Measurements from ENCODE around the gene DNAJC9. TPM values are rescaled to one million over a fixed set of nuclear protein-coding genes. Genes with fewer than 3 reads are reported as not detected.

The DNAJC9 gene
- polyA plus RNA-seq, 4 donors: 29.4 to 32.0 (median 30.6) TPM

Other genes starting within 250 kb of the DNAJC9 start
- gene P4HA1, start 150.4 kb downstream of the DNAJC9 start, polyA plus RNA-seq (ENCODE audit: insufficient read length in 4 of 4): 100 to 1,000 TPM in 1 of 4 donors, 10 to 100 TPM in 3; 82.7 to 110 (median 95.1) TPM
- 1 to 10 TPM; 4.8 to 7.0 (median 5.5) TPM for gene NUDT13, start 136.8 kb downstream of the DNAJC9 start, polyA plus RNA-seq (ENCODE audit: insufficient read length in 4 of 4)
- gene ECD, start 79.2 kb downstream of the DNAJC9 start, polyA plus RNA-seq (ENCODE audit: insufficient read length in 4 of 4): 10 to 100 TPM; 37.3 to 46.9 (median 43.9) TPM
- 10 to 100 TPM; 36.9 to 45.6 (median 41.5) TPM for gene FAM149B1, start 79.1 kb downstream of the DNAJC9 start, polyA plus RNA-seq (ENCODE audit: insufficient read length in 4 of 4)
- 10 to 100 TPM; 76.1 to 92.3 (median 84.8) TPM for gene MRPS16, start 5.4 kb upstream of the DNAJC9 start, polyA plus RNA-seq (ENCODE audit: insufficient read length in 4 of 4)
- gene CFAP70, start 111.6 kb upstream of the DNAJC9 start, polyA plus RNA-seq (ENCODE audit: insufficient read length in 4 of 4): 10 to 100 TPM; 11.9 to 18.7 (median 12.1) TPM
- 10 to 100 TPM; 88.9 to 98.9 (median 96.3) TPM for gene ANXA7, start 166.8 kb upstream of the DNAJC9 start, polyA plus RNA-seq (ENCODE audit: insufficient read length in 4 of 4)
- gene MSS51, start 186.3 kb upstream of the DNAJC9 start, polyA plus RNA-seq (ENCODE audit: insufficient read length in 4 of 4): 1 to 10 TPM; 1.6 to 3.1 (median 1.7) TPM
- gene PPP3CB, start 248.8 kb upstream of the DNAJC9 start, polyA plus RNA-seq (ENCODE audit: insufficient read length in 4 of 4): 10 to 100 TPM; 59.6 to 76.9 (median 70.7) TPM